Suprapubic skin (tissue), 4 donors: ENCODE results near the gene TBCEL.

Source experiments
- CTCF ChIP-seq, 2 donors: fragments of 200-600 bp in 1 of 2; fragments of 450-650 bp in 1 of 2; sonication (generic) in 1 of 2; IDR thresholded peaks; one replicate each; pipeline ENCODE4 v1.5.1; 2016 to 2019; ENCODE audit warnings: antibody characterized with exemption in 2 of 2, mild to moderate bottlenecking in 1 of 2, moderate library complexity in 1 of 2
- EP300 ChIP-seq: sonication (generic); formaldehyde crosslinking; IDR thresholded peaks from one replicate; pipeline ENCODE4 v1.6.1; 2017; ENCODE audit warnings: antibody characterized with exemption
- POLR2A ChIP-seq, 2 donors: fragments of 450-650 bp; IDR thresholded peaks; one replicate each; pipeline ENCODE4 v1.6.1; 2017; ENCODE audit warnings: antibody characterized with exemption in 2 of 2, mild to moderate bottlenecking in 2 of 2, moderate library complexity in 2 of 2
- POLR2AphosphoS5 ChIP-seq, 3 donors: sonication (generic); formaldehyde crosslinking; IDR thresholded peaks; one replicate each; pipeline ENCODE4 v1.6.1; 2017; ENCODE audit warnings: antibody characterized with exemption in 3 of 3

GRCh38 chr11:121071846-121072450 is 48.0 kb downstream of the TBCEL start:
- TF ChIP-seq CTCF (IDR thresholded peaks at IDR 0.05) (no peak), POLR2A (IDR thresholded peaks at IDR 0.05) (no peak), POLR2AphosphoS5 (IDR thresholded peaks at IDR 0.05) (no peak), EP300 (no peak)
